HepG2 (cell line): ENCODE data around the gene CTRB2. TPM values are rescaled to one million over a fixed set of nuclear protein-coding genes. Genes with fewer than 3 reads are reported as not detected.

Source experiments
- ATAC-seq: fragments of 200-7000 bp; cut with Tn5 transposase; 3 replicates; pipeline ENCODE4 v1.9.1; 2020; ENCODE audit warnings: mild to moderate bottlenecking, moderate library complexity
- BruUV-seq: library from RNA; stranded (reverse); fragments of 400-500 nt; replicated peaks from 2 replicates; lab custom pipeline; 2021; lab: Mats Ljungman, UMichigan
- CTCF ChIA-PET: fragments of 300-600 bp; formaldehyde crosslinking; extraction: SDS; loops from one replicate; lab custom pipeline; 2021; ENCODE audit warnings: low total read pairs, inconsistent platforms, low intra/inter-chr PET ratio; lab: Yijun Ruan, JAX
- POLR2A ChIA-PET: fragments of 350-600 bp; sonication (Branson Sonifier 250); formaldehyde crosslinking; loops from one replicate; lab custom pipeline; 2020; ENCODE audit warnings: antibody characterized with exemption, inconsistent platforms; lab: Yijun Ruan, JAX
- DNase-seq: peaks from one replicate; pipeline ENCODE4 v3.0.0-alpha.2; 2015; ENCODE audit warnings: low spot score
- FAIRE-seq: peaks from 3 replicates; lab custom pipeline; 2011; peaks lifted over from hg19 to GRCh38; lab: Jason Lieb, UNC
- H2AFZ ChIP-seq: one replicate; pipeline ENCODE4 v1.6.1; 2011; ENCODE audit warnings: low read length, inconsistent platforms
- H3K27ac ChIP-seq: fragments of 300-600 bp; 3 replicates; pipeline ENCODE4 v1.8.0; 2011; ENCODE audit warnings: mixed run types, mild to moderate bottlenecking, mixed read lengths, low read length, inconsistent platforms; ENCODE audit not compliant: insufficient read depth; ENCODE audit errors: extremely low read length
- H3K27me3 ChIP-seq, 2 experiments: fragments of 200-600 bp in 1 of 2; 2 replicates in 1 of 2; 3 replicates in 1 of 2; pipeline versions ENCODE4 v1.6.0 to v1.8.0; 2011; ENCODE audit warnings: low read length in 2 of 2, mild to moderate bottlenecking in 2 of 2, moderate library complexity in 2 of 2, inconsistent platforms in 1 of 2; ENCODE audit not compliant: insufficient read depth in 2 of 2, control insufficient read depth in 1 of 2
- H3K36me3 ChIP-seq, 2 experiments: fragments of 200-600 bp in 1 of 2; replicated peaks in 1 of 2; 2 replicates in 1 of 2; 3 replicates in 1 of 2; pipeline versions ENCODE4 v1.5.1 to v1.8.0; 2011; ENCODE audit warnings: low read length in 2 of 2, inconsistent platforms in 1 of 2; ENCODE audit not compliant: insufficient read depth in 2 of 2, control insufficient read depth in 1 of 2
- H3K4me1 ChIP-seq: 2 replicates; pipeline ENCODE4 v1.5.1; 2012; ENCODE audit warnings: low read length, inconsistent platforms; ENCODE audit not compliant: insufficient read depth
- H3K4me2 ChIP-seq: 2 replicates; pipeline ENCODE4 v1.6.0; 2011; ENCODE audit warnings: low read depth, low read length, inconsistent platforms
- H3K4me3 ChIP-seq, 3 experiments: fragments of 200-600 bp in 1 of 3; sonication (generic), shearing (Covaris generic) in 1 of 3; replicated peaks in 1 of 3; 2 replicates each; pipeline ENCODE4 v1.5.1; 2011 to 2016; ENCODE audit warnings: low read length in 3 of 3, inconsistent platforms in 2 of 3, low read depth in 2 of 3, mild to moderate bottlenecking in 2 of 3, control low read depth in 1 of 3, mixed read lengths in 1 of 3; ENCODE audit not compliant: insufficient read depth in 1 of 3
- H3K79me2 ChIP-seq: one replicate; pipeline ENCODE4 v1.6.1; 2011; ENCODE audit warnings: low read length, inconsistent platforms; ENCODE audit not compliant: insufficient read depth
- H3K9ac ChIP-seq: 2 replicates; pipeline ENCODE4 v1.6.0; 2011; ENCODE audit warnings: mild to moderate bottlenecking, low read depth, low read length, inconsistent platforms; ENCODE audit not compliant: insufficient read depth
- H3K9me3 ChIP-seq: 2 replicates; pipeline ENCODE4 v1.5.1; 2012; ENCODE audit warnings: mild to moderate bottlenecking, low read length
- H4K20me1 ChIP-seq: 2 replicates; pipeline ENCODE4 v1.6.0; 2011; ENCODE audit warnings: inconsistent platforms, mild to moderate bottlenecking, low read length, moderate library complexity; ENCODE audit not compliant: insufficient read depth
- HNRNPL ChIP-seq: fragments of 200-400 bp; formaldehyde crosslinking; IDR thresholded peaks from 2 replicates; pipeline ENCODE4 v1.6.1; 2017; ENCODE audit warnings: mild to moderate bottlenecking, low read depth, low read length
- POLR2A ChIP-seq, 2 experiments: IDR thresholded peaks; 2 replicates each; pipeline ENCODE4 v1.6.1; 2011; ENCODE audit warnings: low read depth in 2 of 2, low read length in 2 of 2, mild to moderate bottlenecking in 1 of 2, moderate library complexity in 1 of 2; ENCODE audit not compliant: insufficient read depth in 1 of 2
- RBFOX2 ChIP-seq: fragments of 200-400 bp; formaldehyde crosslinking; IDR thresholded peaks from 2 replicates; pipeline ENCODE4 v1.6.1; 2017; ENCODE audit warnings: low read depth, mild to moderate bottlenecking, low read length
- ZC3H13 ChIP-seq: sonication (generic); formaldehyde crosslinking; IDR thresholded peaks from 2 replicates; pipeline ENCODE4 v1.8.1; 2023; ENCODE audit warnings: mild to moderate bottlenecking, missing genetic modification reagents, moderate library complexity
- ZNF563 ChIP-seq: sonication (generic); formaldehyde crosslinking; IDR thresholded peaks from 2 replicates; pipeline ENCODE4 v1.8.0; 2022; ENCODE audit warnings: mild to moderate bottlenecking, moderate library complexity, missing genetic modification reagents
- WGBS: methylation state at CpG from one replicate; pipeline ENCODE4 v1.1.6; 2017; ENCODE audit warnings: low lambda C conversion rate; 5-methylcytosine and 5-hydroxymethylcytosine counted together
- in situ Hi-C: cut with HindIII; loops from 2 replicates; pipeline ENCODE4 v1.10.0; 2017; ENCODE audit warnings: low pct_unique_long_range_greater_than_20kb; ENCODE audit not compliant: extremely low pct_ligation_motif_present
- intact Hi-C: fragments of 100-400 bp; cut with micrococcal nuclease; formaldehyde crosslinking; loops from one replicate; pipeline ENCODE4 v1.10.0; 2022; ENCODE audit not compliant: unreplicated experiment
- polyA plus RNA-seq, 8 experiments: library from polyadenylated mRNA; depleted of rRNA in 3 of 8; stranded (reverse) in 7 of 8; unstranded in 1 of 8; fragments of >200 nt; fragmentation: Illumina TruSeq in 4 of 8; extraction: Trizol in 4 of 8; gene quantifications; 2 replicates each; pipeline versions ENCODE4 v1.2.1 to v1.2.3, GENCODE V29; 2011 to 2016; ENCODE audit warnings: low read depth in 4 of 8, missing spikeins in 1 of 8, mixed read lengths in 1 of 8; ENCODE audit not compliant: insufficient read depth in 1 of 8
- total RNA-seq, 5 experiments: library from RNA; depleted of rRNA; stranded (reverse); fragments of >200 nt; fragmentation: Illumina TruSeq; extraction: Trizol; gene quantifications; 2 replicates each; pipeline ENCODE4 v1.2.3, GENCODE V29; 2016; ENCODE audit warnings: low read depth in 1 of 5
- TF ChIP-seq, protein P1 (sequence below): sonication (generic); formaldehyde crosslinking; IDR thresholded peaks from 2 replicates; pipeline ENCODE4 v1.5.0; 2020; ENCODE audit warnings: missing genetic modification reagents
- TF ChIP-seq, protein P2 (sequence below): sonication (generic); formaldehyde crosslinking; IDR thresholded peaks from 2 replicates; pipeline ENCODE4 v1.9.0; 2022; ENCODE audit warnings: missing genetic modification reagents, mild to moderate bottlenecking, borderline replicate concordance
- TF ChIP-seq, protein P3 (sequence below): IDR thresholded peaks from 2 replicates; pipeline ENCODE4 v1.6.1; 2016

CTRB2 gene
- total and polyA plus RNA-seq, 2 of the 13 experiments (the other 11 are each of a cell fraction or from before 2014, with no cell fraction given), result 0.13 TPM; not detected in 1

DNA sequence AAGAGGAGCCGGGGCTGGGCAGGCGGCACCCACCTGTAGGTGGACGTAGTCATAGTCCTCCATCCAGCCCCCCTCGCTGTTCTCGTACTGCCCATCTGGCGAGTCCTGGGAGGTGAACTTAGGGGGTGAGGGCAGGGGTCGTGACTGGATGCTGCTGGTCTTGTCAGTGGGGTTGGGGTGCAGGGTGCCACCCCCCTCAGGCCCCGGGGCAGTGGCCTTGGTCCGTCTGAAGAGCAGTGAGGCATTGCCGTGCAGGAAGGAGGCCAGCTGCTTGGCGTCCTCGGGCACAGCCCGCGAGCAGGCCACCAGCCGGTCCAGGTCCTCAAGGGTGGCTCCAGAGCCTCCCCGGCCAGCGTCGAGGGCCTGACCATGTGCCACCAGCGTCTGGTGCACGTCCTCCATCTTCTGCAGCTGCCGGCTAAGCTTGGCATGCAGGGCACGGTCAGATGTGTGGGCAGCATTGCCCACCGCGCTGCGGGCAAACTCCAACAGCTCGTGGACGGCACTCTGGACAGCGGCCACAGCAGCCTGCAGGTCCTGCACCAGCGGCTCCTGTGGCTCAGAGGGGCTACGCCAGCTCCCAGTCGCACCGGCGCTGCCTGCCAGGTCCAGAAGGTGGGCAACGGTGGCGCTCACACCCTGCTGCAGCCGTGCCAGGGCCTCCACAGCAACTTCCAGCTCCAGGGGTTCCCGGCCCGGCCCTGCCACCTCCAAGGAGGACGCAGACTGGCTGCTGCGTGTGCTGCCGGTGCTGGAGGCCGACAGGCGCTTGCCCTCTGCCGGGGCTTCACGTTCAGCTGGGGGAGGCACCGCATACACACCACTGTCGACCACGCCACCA, 28.1 kb upstream of the CTRB2 start:
- WGBS, result 97% methylated on average over 31 of the region's 48 CpGs
- Histone ChIP-seq H3K27me3 (no peaks in the 10 kb centered on the region), H3K4me1 (peaks cover 40% of the 10 kb centered on the region), H3K9ac (no peak overlapping the region), H3K79me2 (peaks cover 26% of the 10 kb centered on the region), H3K27ac (peak overlapping the region; percentile 20), H3K4me2 (no peak overlapping the region), H3K4me3 (no peak overlapping the region), H3K9me3 (no peaks in the 10 kb centered on the region), H2AFZ (no peak overlapping the region), H4K20me1 (peaks cover 8% of the 10 kb centered on the region), H3K36me3 (peaks cover 44 to 50% of the 10 kb centered on the region in 2 experiments)
- FAIRE-seq, result no peak
- intact Hi-C loops (loop anchor here (1.0 to 5.0 kb wide), 3 partner anchors 10 to 150 kb away; no protein-coding TSS in a partner anchor), in situ Hi-C loops (no loop called here)
- TF ChIP-seq, protein P1, sequence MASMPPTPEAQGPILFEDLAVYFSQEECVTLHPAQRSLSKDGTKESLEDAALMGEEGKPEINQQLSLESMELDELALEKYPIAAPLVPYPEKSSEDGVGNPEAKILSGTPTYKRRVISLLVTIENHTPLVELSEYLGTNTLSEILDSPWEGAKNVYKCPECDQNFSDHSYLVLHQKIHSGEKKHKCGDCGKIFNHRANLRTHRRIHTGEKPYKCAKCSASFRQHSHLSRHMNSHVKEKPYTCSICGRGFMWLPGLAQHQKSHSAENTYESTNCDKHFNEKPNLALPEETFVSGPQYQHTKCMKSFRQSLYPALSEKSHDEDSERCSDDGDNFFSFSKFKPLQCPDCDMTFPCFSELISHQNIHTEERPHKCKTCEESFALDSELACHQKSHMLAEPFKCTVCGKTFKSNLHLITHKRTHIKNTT (CRISPR knock-in tag), result no peak
- TF ChIP-seq ZNF563 (CRISPR knock-in tag) (peak; percentile 13; the same call in 1 of the 2 replicates), ZC3H13 (CRISPR knock-in tag) (peak; percentile 20; the same call in 1 of the 2 replicates), HNRNPL (peak; percentile 90), RBFOX2 (peak; percentile 68; the same call in 1 of the 2 replicates), POLR2A (IDR thresholded peaks at IDR 0.05; ENCODE audit: insufficient read depth in 1 of 2, low read depth in 2 of 2, low read length in 2 of 2) (0 out of 4 replicates have a peak, but pooled peaks of 1 of the 2 experiments have one; percentile 21)
- TF ChIP-seq, protein P2, sequence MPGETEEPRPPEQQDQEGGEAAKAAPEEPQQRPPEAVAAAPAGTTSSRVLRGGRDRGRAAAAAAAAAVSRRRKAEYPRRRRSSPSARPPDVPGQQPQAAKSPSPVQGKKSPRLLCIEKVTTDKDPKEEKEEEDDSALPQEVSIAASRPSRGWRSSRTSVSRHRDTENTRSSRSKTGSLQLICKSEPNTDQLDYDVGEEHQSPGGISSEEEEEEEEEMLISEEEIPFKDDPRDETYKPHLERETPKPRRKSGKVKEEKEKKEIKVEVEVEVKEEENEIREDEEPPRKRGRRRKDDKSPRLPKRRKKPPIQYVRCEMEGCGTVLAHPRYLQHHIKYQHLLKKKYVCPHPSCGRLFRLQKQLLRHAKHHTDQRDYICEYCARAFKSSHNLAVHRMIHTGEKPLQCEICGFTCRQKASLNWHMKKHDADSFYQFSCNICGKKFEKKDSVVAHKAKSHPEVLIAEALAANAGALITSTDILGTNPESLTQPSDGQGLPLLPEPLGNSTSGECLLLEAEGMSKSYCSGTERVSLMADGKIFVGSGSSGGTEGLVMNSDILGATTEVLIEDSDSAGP, result 0 out of 2 replicates have a peak, but pooled peaks have one; percentile 14
- TF ChIP-seq, protein P3, sequence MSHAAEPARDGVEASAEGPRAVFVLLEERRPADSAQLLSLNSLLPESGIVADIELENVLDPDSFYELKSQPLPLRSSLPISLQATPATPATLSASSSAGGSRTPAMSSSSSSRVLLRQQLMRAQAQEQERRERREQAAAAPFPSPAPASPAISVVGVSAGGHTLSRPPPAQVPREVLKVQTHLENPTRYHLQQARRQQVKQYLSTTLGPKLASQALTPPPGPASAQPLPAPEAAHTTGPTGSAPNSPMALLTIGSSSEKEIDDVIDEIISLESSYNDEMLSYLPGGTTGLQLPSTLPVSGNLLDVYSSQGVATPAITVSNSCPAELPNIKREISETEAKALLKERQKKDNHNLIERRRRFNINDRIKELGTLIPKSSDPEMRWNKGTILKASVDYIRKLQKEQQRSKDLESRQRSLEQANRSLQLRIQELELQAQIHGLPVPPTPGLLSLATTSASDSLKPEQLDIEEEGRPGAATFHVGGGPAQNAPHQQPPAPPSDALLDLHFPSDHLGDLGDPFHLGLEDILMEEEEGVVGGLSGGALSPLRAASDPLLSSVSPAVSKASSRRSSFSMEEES (CRISPR knock-in tag), result no peak
- no peak for ATAC-seq
- BruUV-seq, result no TSS peak
- CTCF ChIA-PET, result interaction anchor here (4.4 kb wide), 1 partner anchor 150 kb away, joined by 45 read pairs; no protein-coding TSS in a partner anchor
- DNase-seq, result no peak
- POLR2A ChIA-PET, result interaction anchor here (0.9 to 4.2 kb wide), 7 partner anchors 10 to 150 kb away, joined by 3 to 27 read pairs (median 7); partner anchors contain the start of gene BCAR1
